Neural cell (in vitro differentiated cells): Measurements from ENCODE around the gene ZFYVE28. TPM values are rescaled to one million over a fixed set of nuclear protein-coding genes. Genes with fewer than 3 reads are reported as not detected.

Experiments used
- H2AFZ ChIP-seq: fragments of 200-600, 300-800 bp; sonication (generic), shearing (Covaris generic); 2 replicates; pipeline ENCODE4 v1.6.0; 2014; ENCODE audit warnings: low read depth, mild to moderate bottlenecking, antibody characterized with exemption, low read length, moderate library complexity
- H3F3A ChIP-seq: fragments of 200-600 bp; shearing (Covaris generic); 2 replicates; pipeline ENCODE4 v1.6.1; 2016; ENCODE audit warnings: mild to moderate bottlenecking, moderate library complexity, mixed read lengths, antibody characterized with exemption, low read length; ENCODE audit not compliant: insufficient read depth, poor library complexity, severe bottlenecking
- H3K27ac ChIP-seq: fragments of 200-600, 300-800 bp; sonication (generic), shearing (Covaris generic); 2 replicates; pipeline ENCODE4 v1.5.1; 2014; ENCODE audit warnings: mild to moderate bottlenecking, low read length, moderate library complexity
- H3K27me3 ChIP-seq: fragments of 300-800, 200-600 bp; sonication (generic), shearing (Covaris generic); 2 replicates; pipeline ENCODE4 v1.6.0; 2014; ENCODE audit warnings: mild to moderate bottlenecking, low read depth, low read length, moderate library complexity; ENCODE audit not compliant: insufficient read depth
- H3K36me3 ChIP-seq: fragments of 300-800, 200-600 bp; sonication (generic), shearing (Covaris generic); 2 replicates; pipeline ENCODE4 v1.5.1; 2014; ENCODE audit warnings: mild to moderate bottlenecking, antibody characterized with exemption, low read length, moderate library complexity; ENCODE audit not compliant: insufficient read depth
- H3K4me2 ChIP-seq: fragments of 300-800, 200-600 bp; sonication (generic), shearing (Covaris generic); 2 replicates; pipeline ENCODE4 v1.6.0; 2014; ENCODE audit warnings: mild to moderate bottlenecking, low read length
- H3K4me3 ChIP-seq: fragments of 300-800, 200-600 bp; sonication (generic), shearing (Covaris generic); 2 replicates; pipeline ENCODE4 v1.5.1; 2014; ENCODE audit warnings: mild to moderate bottlenecking, low read length, moderate library complexity
- H3K79me2 ChIP-seq: fragments of 200-600 bp; shearing (Covaris generic); replicated peaks from 2 replicates; pipeline ENCODE4 v1.6.0; 2014; ENCODE audit warnings: mild to moderate bottlenecking, low read length, moderate library complexity; ENCODE audit not compliant: insufficient read depth
- H3K9ac ChIP-seq: fragments of 300-800, 200-600 bp; sonication (generic), shearing (Covaris generic); 2 replicates; pipeline ENCODE4 v1.6.1; 2016; ENCODE audit warnings: mild to moderate bottlenecking, low read length, mixed read lengths
- H3K9me2 ChIP-seq: fragments of 200-600 bp; shearing (Covaris generic); 2 replicates; pipeline ENCODE4 v1.6.1; 2016; ENCODE audit warnings: mild to moderate bottlenecking, low read length, mixed read lengths; ENCODE audit not compliant: insufficient read depth
- H3K9me3 ChIP-seq: fragments of 200-600, 300-800 bp; sonication (generic), shearing (Covaris generic); 2 replicates; pipeline ENCODE4 v1.6.1; 2016; ENCODE audit warnings: mild to moderate bottlenecking, mixed run types, low read length, moderate library complexity, mixed read lengths
- H4K20me1 ChIP-seq: fragments of 200-600 bp; shearing (Covaris generic); 2 replicates; pipeline ENCODE4 v1.6.1; 2016; ENCODE audit warnings: mild to moderate bottlenecking, mixed run types; ENCODE audit not compliant: insufficient read depth
- EP300 ChIP-seq: fragments of 450-650 bp; conservative IDR thresholded peaks from 2 replicates; pipeline ENCODE4 v1.6.1; 2014; ENCODE audit warnings: antibody characterized with exemption, mild to moderate bottlenecking, moderate library complexity; ENCODE audit not compliant: poor library complexity, severe bottlenecking
- EZH2 ChIP-seq: fragments of 200-600, 300-800 bp; shearing (Covaris generic), sonication (generic); IDR thresholded peaks from 2 replicates; pipeline ENCODE4 v1.6.1; 2014; ENCODE audit warnings: antibody characterized with exemption, low read length, borderline replicate concordance, mild to moderate bottlenecking; ENCODE audit not compliant: insufficient read depth, poor library complexity, severe bottlenecking
- MXI1 ChIP-seq: fragments of 450-650 bp; conservative IDR thresholded peaks from 2 replicates; pipeline ENCODE4 v1.6.1; 2014; ENCODE audit warnings: antibody characterized with exemption, mild to moderate bottlenecking; ENCODE audit not compliant: poor library complexity, severe bottlenecking
- POLR2AphosphoS5 ChIP-seq: IDR thresholded peaks from 2 replicates; pipeline ENCODE4 v1.6.1; 2012
- RAD21 ChIP-seq: fragments of 450-650 bp; conservative IDR thresholded peaks from 2 replicates; pipeline ENCODE4 v1.6.1; 2014; ENCODE audit warnings: antibody characterized with exemption, mild to moderate bottlenecking, moderate library complexity
- SMC3 ChIP-seq: fragments of 450-650 bp; conservative IDR thresholded peaks from 2 replicates; pipeline ENCODE4 v1.6.1; 2014; ENCODE audit warnings: antibody characterized with exemption, mild to moderate bottlenecking, moderate library complexity; ENCODE audit not compliant: poor library complexity
- TAF1 ChIP-seq: IDR thresholded peaks from 2 replicates; pipeline ENCODE4 v1.6.1; 2012; ENCODE audit warnings: low read depth
- polyA plus RNA-seq: library from polyadenylated mRNA; depleted of rRNA; stranded (reverse); fragments of >200 nt; gene quantifications from 2 replicates; pipeline ENCODE4 v1.2.3, GENCODE V29; 2014
- TF ChIP-seq, protein P1 (sequence below): IDR thresholded peaks from 2 replicates; pipeline ENCODE4 v1.6.1; 2012; ENCODE audit warnings: borderline replicate concordance
- TF ChIP-seq, protein P2 (sequence below): fragments of 450-650 bp; IDR thresholded peaks from 2 replicates; pipeline ENCODE4 v1.5.1; 2014; ENCODE audit warnings: antibody characterized with exemption, mild to moderate bottlenecking, moderate library complexity; ENCODE audit not compliant: poor library complexity, severe bottlenecking

The ZFYVE28 gene
- polyA plus RNA-seq, 1 donor from 2014 or later: 2.4 TPM

DNA sequence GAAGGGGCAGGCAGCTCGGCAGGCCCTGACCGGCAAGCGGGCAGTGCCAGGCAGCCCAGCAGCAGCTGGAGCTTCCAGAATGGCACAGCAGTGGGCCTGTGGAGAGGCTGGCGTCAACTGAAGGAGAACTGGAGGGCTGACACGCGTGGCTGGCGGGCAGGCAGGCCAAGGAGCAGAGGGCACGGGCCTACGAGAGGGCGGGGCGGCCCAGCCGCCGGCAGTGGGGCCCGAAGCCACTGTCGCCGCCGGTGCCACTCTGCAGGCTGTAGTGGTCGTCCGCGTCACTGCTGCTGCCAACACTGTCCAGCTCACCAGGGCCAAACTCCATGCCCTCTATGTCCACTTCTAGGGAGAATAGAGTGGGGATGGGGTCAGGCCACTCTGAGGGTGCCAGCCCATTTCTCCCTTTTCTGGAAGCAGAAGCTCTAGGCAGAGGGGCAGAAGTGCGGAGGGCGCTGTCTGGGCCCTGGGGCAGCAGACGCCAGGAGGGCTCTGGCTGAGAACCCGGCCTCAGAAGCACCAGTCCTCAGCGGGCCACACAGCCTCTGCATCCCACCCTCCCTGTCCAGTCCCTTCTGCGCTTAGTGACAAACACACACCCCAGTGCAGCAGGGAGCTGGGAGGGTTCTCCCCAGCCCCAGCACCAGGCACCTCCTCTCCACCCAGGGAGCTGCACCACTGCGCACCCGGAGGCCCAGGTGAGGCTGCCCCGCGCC is 167.9 kb downstream of the ZFYVE28 start:
- no peaks in the 10 kb centered on the region for H3K27me3 ChIP-seq
- H3K79me2 ChIP-seq: peaks cover 6% of the 10 kb centered on the region
- H4K20me1 ChIP-seq: peaks cover 1% of the 10 kb centered on the region
- H3F3A ChIP-seq: no peaks in the 10 kb centered on the region
- no peak overlapping the region for H3K9ac ChIP-seq
- H3K27ac ChIP-seq: no peak overlapping the region
- TF ChIP-seq MXI1 (no peak), EP300 (no peak), TAF1 (no peak), EZH2 (no peak), SMC3 (no peak)
- TF ChIP-seq, protein P1, sequence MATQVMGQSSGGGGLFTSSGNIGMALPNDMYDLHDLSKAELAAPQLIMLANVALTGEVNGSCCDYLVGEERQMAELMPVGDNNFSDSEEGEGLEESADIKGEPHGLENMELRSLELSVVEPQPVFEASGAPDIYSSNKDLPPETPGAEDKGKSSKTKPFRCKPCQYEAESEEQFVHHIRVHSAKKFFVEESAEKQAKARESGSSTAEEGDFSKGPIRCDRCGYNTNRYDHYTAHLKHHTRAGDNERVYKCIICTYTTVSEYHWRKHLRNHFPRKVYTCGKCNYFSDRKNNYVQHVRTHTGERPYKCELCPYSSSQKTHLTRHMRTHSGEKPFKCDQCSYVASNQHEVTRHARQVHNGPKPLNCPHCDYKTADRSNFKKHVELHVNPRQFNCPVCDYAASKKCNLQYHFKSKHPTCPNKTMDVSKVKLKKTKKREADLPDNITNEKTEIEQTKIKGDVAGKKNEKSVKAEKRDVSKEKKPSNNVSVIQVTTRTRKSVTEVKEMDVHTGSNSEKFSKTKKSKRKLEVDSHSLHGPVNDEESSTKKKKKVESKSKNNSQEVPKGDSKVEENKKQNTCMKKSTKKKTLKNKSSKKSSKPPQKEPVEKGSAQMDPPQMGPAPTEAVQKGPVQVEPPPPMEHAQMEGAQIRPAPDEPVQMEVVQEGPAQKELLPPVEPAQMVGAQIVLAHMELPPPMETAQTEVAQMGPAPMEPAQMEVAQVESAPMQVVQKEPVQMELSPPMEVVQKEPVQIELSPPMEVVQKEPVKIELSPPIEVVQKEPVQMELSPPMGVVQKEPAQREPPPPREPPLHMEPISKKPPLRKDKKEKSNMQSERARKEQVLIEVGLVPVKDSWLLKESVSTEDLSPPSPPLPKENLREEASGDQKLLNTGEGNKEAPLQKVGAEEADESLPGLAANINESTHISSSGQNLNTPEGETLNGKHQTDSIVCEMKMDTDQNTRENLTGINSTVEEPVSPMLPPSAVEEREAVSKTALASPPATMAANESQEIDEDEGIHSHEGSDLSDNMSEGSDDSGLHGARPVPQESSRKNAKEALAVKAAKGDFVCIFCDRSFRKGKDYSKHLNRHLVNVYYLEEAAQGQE: no peak
- no peaks in the 10 kb centered on the region for H3K9me3 ChIP-seq
- H3K36me3 ChIP-seq: no peaks in the 10 kb centered on the region
- no peak overlapping the region for H3K4me3 ChIP-seq
- no peak overlapping the region for H2AFZ ChIP-seq
- H3K9me2 ChIP-seq: no peaks in the 10 kb centered on the region
- H3K4me2 ChIP-seq: no peak overlapping the region

DNA sequence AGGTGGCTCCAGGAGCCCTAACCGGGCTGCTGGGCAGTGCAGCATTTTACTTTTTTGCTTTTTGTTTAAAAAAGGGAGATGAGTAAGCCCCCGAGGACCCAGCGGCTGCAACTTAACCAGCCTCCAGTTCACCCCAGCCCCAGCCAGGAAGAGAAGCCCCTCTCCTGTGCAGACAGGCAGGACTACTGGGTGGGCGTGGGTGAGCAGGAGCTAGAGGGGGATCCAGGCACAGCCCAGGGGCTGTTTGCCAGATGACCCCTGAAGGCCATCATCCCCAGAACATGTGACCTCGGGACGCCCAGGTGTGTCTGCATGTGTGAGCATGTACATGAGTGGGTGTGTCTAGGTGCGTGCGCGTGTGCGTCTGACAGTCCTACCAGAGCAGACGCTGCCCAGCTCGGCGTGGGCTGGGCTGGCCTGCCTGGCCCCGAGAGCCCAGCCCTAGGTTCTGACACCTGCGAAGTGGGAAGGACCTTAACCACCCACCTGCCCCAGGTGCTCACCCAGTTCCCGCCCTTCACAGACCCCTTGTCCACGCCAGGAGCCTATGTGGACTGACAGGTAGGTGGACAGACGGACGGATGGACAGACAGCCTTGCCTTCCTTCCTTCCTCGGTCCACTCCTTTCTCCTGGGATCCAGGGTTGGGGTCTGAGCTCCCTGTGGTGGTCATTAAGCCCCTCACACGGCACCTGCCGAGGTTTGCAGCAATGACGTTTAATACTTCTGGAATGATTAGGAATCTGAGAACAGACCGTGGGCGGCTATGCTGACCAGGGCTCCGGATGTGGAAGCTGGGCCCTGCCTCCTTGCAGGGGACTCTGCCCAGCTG is 168.7 kb downstream of the ZFYVE28 start:
- H3K4me3 ChIP-seq: no peak overlapping the region
- no peak overlapping the region for H3K4me2 ChIP-seq
- peaks cover 6% of the 10 kb centered on the region for H3K79me2 ChIP-seq
- no peak overlapping the region for H2AFZ ChIP-seq
- no peaks in the 10 kb centered on the region for H3K9me2 ChIP-seq
- TF ChIP-seq MXI1: no peak
- TF ChIP-seq EP300: no peak
- TF ChIP-seq RAD21: no peak
- TF ChIP-seq EZH2: no peak
- TF ChIP-seq TAF1: no peak
- TF ChIP-seq SMC3: no peak
- TF ChIP-seq, protein P2, sequence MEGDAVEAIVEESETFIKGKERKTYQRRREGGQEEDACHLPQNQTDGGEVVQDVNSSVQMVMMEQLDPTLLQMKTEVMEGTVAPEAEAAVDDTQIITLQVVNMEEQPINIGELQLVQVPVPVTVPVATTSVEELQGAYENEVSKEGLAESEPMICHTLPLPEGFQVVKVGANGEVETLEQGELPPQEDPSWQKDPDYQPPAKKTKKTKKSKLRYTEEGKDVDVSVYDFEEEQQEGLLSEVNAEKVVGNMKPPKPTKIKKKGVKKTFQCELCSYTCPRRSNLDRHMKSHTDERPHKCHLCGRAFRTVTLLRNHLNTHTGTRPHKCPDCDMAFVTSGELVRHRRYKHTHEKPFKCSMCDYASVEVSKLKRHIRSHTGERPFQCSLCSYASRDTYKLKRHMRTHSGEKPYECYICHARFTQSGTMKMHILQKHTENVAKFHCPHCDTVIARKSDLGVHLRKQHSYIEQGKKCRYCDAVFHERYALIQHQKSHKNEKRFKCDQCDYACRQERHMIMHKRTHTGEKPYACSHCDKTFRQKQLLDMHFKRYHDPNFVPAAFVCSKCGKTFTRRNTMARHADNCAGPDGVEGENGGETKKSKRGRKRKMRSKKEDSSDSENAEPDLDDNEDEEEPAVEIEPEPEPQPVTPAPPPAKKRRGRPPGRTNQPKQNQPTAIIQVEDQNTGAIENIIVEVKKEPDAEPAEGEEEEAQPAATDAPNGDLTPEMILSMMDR: no peak
- TF ChIP-seq, protein P1: no peak
- no peak for TF ChIP-seq POLR2AphosphoS5
- no peaks in the 10 kb centered on the region for H3K27me3 ChIP-seq
- no peaks in the 10 kb centered on the region for H4K20me1 ChIP-seq
- no peak overlapping the region for H3K27ac ChIP-seq
- no peaks in the 10 kb centered on the region for H3K9me3 ChIP-seq
- H3F3A ChIP-seq: no peaks in the 10 kb centered on the region
- H3K9ac ChIP-seq: no peak overlapping the region
- no peaks in the 10 kb centered on the region for H3K36me3 ChIP-seq
